CD4-positive, alpha-beta T cell treated with Interleukin-4 for 4 hours (primary cell): Measurements from ENCODE around the gene B4GALNT1.
"Not testable (repeated sequence)": the region's sequence is repeated elsewhere in the genome, so short reads cannot be mapped to it uniquely, and the experiment has no call there.

Source experiments
- DNase-seq: peaks from one replicate; pipeline ENCODE4 v3.0.0-alpha.2; 2020

Gene B4GALNT1

DNA sequence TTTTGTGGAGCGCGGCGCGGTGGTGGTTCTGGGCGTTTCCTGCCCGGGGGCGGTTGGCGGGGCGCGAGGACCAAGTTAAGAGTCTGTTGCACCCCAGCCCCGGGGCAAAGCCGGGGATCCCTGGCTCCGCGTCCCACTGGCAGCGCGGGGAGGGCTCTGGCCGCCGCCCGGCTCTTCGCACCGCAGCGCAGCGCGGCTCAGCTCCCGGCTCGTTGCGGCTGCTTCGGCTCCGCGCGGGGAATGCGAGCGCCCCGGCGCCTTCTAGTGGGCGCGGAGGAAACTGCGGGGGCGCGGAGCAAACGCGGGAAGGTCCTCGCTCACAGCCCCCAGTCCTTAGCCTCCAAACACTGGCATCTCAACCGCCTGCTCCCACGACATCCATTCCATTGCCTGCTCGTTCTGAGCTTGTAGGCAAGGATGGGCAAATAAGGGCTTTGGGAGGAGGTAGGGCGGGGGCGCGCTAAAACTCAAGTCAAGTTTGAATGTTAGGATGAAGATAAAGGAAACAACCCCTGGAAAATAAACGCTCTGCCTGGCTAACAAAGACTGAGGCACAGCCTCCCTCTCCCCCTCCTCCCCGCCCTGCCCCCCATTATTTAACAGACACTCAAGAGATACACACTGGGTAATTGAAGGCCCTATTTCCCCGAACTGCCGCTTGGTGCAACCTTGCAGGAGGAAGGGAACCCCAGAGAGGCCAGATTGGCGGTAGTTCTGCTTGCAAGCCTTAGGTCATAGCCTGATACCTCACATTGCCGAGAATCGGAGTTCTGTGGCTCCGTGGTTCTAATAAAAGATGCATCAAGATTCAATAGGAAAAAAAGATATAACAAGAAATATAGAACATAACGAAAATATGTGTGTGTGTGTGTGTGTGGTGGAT, at the start of gene B4GALNT1:
B4GALNT1 (minus strand) TSS at position 244 of the 883 bp plus-strand sequence. CDS start 1,069 bp downstream, outside the sequence.
- peak; percentile 50 for DNase-seq

DNA sequence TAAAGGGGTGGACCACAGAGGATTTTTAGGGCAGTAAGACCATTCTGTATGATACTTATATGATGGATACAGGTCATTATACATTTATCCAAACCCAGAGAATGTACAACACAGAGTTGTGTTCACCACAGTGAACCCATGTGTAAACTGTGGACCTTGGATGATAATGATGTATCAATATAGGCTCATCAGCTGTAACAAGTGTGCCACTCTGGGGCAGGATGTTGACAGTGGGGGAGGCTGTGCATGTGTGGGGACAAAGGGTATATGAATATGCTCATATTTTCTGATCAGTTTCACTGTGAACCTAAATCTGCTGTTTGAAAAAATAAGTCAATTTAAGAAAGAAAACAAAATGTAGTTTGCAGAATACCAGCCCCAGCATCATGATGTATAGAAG, 46.7 kb upstream of the B4GALNT1 start:
- DNase-seq = no peak

DNA sequence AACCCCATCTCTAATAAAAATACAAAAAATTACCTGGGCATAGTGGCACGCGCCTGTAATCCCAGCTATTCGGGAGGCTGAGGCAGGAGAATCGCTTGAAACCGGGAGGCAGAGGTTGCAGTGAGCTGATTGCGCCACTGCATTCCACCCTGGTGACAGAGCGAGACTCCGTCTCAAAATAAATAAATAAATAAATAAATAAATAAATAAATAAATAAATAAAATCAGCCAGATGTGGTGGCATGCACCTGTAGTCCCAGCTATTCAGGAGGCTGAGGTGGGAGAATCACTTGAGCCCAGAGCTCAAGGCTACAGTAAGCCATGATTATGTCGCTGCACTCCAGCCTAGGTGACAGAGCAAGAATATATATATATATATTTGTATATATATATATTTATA, 44.9 kb upstream of the B4GALNT1 start:
- not testable (repeated sequence) for DNase-seq

DNA sequence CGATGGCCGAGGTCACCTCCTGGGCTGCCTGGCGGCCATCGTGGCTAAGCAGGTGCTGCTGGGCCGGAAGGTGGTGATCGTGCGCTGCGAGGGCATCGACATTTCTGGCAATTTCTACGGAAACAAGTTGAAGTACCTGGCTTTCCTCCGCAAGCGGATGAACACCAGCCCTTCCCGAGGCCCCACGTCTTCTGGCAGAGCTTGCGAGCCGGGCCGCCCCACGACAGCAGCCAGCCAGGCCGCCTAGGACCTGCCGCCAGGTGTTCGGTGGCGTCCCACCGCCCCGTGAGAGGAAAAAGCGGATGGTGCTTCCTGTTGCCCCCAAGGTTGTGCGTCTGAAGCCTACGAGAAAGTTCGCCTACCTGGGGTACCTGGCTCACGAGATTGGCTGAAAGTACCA, 41.7 kb upstream of the B4GALNT1 start:
- no peak for DNase-seq

DNA sequence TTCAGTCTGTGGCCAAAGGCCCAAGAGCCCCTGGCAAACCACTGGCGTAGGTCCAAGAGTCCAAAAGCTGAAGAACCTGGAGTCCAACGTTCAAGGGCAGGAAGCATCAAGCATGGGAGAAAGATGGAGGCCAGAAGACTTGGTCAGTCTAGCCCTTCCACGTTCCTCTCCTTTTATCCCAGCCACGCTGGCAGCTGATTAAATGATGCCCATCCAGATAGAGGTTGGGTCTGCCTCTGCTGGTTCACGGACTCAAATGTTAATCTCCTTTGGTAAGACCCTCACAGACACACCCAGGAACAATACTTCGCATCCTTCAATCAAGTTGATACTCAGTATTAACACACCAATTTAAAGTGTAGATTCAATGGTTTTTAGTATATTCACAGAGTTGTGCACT, 39.8 kb upstream of the B4GALNT1 start:
- no peak for DNase-seq

DNA sequence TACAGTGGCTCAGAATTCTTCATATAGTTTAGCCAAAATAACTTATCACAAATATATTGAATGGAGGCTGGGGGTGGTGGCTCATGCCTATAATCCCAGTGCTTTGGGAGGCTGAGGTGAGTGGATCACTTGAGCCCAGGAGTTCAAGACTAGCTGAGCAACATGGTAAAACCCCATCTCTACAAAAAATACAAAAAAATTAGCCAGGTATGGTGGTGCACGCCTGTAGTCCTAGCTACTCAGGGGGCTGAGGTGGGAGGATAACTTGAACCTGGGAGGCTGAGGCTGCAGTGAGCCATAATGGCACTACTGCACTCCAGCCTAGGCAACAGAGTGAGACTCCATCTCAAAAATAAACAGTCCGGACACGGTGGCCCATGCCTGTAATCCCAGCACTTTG, 38.8 kb upstream of the B4GALNT1 start:
- DNase-seq = not testable (repeated sequence)

DNA sequence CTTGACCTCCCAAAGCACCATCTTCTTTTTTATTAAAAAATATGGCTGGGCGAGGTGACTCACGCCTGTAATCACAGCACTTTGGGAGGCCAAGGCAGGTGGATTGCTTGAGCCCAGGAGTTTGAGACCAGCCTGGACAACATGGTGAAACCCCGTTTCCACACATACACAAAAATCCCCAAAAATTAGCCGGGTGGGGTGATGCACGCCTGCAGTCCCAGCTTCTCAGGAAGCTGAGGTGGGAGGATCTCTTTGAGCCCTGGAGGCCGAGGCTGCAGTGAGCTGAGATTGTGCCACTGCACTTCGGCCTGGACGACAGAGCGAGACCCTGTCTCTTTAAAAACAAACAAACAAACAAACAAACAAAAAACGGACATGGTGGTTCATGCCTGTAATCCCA, 36.7 kb upstream of the B4GALNT1 start:
- not testable (repeated sequence) for DNase-seq

DNA sequence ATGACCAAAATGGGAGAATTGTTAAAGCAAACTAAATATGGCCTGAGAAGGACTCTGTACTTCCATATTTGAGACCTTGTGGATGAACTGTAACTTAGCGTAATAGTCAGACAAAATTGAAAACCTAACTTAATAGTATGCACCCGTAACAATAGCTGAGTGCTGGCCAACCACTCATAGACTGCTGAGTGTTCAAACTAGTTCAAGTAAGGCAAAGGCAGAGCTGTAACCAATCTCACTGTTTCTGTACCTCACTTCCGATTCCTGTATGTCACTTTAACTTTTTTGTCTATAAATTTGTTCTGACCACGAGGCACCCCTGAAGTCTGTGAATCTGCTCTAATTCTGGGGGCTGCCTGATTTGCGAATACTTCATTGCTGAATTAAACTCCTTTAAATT, 33.9 kb upstream of the B4GALNT1 start:
- no peak for DNase-seq

DNA sequence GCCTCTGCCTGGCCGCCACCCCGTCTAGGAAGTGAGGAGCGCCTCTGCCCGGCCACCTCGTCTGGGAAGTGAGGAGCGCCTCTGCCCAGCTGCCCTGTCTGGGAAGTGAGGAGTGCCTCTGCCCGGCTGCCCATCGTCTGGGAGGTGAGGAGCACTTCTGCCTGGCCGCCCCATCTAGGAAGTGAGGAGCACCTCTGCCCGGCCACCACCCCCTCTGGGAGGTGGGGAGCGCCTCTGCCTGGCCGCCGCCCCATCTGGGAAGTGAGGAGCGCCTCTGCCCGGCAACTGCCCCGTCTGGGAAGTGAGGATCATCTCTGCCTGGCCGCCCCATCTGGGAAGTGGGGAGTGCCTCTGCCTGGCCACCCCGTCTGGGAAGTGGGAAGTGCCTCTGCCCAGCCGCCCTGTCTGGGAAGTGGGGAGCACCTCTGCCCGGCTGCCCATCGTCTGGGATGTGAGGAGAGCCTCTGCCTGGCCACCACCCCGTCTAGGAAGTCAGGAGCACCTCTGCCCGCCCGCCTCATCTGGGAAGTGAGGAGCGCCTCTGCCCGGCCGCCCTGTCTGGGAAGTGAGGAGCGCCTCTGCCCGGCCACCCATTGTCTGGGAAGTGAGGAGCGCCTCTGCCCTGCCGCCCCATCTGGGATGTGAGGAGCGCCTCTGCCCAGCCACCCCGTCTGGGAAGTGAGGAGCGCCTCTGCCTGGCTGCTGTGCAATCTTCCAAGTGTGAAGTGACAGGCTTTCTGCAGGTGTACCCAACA, 32.2 kb upstream of the B4GALNT1 start:
- DNase-seq = not testable (repeated sequence)

DNA sequence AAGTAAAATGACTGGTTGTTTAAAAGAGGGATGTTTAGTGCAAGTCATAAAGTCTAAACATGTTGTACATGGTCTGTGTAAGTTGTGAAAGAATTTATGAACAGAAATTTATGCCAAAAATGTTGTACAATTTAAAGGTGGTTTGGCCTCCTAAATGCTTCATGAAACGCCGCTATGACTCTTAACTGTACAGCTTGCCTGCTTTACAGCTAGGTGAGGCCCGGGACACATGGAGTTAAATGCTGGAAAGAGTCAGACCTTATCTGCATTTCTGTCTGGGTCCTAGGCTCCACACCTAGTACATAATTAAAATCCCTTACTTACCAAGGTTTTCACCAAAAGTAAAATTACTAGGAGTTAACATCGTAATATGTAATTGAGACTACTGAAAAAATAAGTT, 28.4 kb upstream of the B4GALNT1 start:
- DNase-seq = no peak

DNA sequence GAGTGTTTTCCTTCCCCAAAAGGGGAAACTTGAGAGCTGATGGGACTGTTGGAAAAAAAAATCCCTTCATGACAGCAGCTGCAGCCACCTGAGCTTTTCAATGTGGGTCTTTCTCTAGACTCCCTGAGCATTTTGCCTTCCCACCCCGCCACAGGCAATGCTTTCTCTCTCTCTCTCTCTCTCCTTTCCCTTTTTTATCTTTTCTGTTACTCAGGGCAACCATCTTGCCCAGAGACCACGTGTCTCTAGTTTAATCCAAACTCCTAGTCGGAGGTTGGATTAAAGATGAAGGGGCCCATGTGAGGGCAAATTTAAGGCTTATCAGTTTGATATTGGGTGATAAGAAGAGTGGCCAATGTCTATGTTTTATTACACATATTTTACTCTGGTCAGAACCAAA, 25.9 kb upstream of the B4GALNT1 start:
- no peak for DNase-seq

DNA sequence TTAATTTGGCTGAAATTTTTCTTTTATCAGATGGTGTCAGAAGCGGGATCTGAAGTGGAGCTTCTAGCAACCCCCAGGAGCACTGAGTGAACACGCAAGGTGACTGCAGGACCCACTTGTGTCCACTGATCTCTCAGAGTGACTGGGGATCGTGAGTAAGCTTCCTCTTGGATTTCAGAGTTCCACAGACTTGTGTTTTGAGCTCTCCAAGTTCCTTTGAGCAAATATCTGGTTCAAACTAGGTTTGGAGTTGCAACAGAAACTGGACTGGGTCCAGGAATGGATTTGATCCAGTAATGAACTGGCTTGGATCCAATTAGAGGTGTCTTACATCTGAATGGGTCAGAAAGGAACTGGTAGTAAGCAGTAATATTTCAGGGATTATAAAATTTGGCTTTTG, 24.7 kb upstream of the B4GALNT1 start:
- no peak for DNase-seq

DNA sequence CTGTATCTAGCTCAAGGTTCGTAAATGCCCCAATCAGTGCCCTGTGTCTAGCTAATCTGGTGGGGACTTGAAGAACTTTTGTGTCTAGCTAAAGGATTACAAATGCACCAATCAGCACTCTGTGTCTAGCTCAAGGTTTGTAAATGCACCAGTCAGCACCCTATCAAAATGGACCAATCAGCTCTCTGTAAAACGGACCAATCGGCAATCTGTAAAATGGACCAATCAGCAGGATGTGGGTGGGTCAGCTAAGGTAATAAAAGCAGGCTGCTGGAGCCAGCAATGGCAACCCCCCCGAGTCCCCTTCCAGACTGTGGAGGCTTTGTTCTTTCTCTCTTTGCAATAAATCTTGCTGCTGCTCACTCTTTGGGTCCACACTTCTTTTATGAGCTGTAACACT, 23.4 kb upstream of the B4GALNT1 start:
- not testable (repeated sequence) for DNase-seq

DNA sequence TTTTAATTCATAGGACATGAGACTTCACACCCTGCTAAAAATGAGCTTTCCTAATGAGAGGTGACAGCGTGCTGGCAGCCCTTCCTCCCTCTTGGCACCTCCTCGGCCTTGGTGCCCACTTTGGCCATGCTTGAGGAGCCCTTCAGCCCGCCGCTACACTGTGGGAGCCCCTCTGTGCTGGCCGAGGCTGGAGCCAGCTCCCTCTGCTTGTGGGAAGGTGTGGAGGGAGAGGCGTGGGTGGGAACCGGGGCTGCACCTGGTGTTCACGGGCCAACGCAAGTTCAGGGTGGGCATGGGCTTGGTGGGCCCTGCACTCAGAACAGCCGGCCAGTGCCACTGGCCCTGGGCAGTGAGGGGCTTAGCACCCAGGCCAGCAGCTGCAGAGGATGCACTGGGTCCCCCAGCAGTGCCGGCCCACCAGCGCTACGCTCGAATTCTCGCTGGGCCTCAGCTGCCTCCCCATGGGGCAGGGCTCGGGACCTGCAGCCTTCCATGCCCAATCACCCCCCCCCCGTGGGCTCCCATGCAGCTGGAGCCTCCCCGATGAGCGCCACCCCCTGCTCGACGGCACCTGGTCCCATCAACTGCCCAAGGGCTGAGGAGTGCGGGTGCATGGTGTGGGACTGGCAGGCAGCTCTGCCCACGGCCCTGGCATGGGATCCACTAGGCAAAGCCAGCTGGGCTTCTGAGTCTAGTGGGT, 22.7 kb upstream of the B4GALNT1 start:
- DNase-seq = no peak

DNA sequence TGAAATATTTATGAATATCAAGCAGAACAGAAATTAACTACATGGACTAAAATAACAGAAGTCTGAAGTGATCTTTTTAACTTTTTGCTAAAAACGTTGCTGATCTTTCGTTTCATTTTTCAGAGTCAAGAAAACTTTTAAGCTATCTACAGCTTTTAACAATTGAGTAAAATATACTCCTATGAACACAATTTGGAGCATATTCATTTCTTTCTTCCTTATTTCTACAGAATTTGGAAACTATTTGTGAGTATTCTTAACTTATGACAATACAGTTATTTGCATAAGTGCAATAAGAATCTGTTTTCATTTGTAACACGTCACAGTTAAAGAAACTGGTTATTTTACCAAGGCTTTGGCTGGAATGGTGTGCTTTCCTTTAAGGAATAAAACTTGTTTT, 21.0 kb upstream of the B4GALNT1 start:
- no peak for DNase-seq

DNA sequence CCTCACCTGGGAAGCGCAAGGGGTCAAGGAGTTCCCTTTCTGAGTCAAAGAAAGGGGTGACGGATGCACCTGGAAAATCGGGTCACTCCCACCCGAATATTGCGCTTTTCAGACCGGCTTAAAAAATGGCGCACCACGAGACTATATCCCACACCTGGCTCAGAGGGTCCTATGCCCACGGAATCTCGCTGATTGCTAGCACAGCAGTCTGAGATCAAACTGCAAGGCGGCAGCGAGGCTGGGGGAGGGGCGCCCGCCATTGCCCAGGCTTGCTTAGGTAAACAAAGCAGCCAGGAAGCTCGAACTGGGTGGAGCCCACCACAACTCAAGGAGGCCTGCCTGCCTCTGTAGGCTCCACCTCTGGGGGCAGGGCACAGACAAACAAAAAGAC, 13.7 kb upstream of the B4GALNT1 start:
- DNase-seq = not testable (repeated sequence)

DNA sequence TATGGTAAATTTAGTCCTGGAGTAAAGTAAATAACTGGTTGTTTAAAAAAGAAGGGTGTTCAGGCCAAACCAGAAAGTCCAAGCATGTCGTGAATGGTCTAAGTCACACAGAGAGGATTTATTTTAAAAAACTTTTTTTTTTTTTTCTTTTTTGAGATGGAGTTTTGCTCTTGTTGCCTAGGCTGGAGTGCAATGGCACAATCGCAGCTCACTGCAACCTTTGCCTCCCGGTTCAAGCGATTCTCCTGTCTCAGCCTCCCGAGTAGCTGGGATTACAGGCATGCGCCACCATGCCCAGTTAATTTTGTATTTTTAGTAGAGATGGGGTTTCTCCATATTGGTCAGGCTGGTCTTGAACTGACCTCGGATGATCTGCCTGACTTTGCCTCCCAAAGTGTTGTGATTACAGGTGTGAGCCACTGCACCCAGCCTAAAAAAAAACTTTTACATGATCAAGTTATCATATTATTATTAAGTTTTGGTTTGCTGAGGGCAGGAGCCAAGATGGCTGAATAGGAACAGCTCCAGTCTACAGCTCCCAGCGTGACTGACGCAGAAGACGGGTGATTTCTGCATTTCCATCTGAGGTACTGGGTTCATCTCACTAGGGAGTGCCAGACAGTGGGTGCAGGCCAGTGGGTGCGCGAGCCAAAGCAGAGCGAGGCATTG, 13.1 kb upstream of the B4GALNT1 start:
- DNase-seq = not testable (repeated sequence)

DNA sequence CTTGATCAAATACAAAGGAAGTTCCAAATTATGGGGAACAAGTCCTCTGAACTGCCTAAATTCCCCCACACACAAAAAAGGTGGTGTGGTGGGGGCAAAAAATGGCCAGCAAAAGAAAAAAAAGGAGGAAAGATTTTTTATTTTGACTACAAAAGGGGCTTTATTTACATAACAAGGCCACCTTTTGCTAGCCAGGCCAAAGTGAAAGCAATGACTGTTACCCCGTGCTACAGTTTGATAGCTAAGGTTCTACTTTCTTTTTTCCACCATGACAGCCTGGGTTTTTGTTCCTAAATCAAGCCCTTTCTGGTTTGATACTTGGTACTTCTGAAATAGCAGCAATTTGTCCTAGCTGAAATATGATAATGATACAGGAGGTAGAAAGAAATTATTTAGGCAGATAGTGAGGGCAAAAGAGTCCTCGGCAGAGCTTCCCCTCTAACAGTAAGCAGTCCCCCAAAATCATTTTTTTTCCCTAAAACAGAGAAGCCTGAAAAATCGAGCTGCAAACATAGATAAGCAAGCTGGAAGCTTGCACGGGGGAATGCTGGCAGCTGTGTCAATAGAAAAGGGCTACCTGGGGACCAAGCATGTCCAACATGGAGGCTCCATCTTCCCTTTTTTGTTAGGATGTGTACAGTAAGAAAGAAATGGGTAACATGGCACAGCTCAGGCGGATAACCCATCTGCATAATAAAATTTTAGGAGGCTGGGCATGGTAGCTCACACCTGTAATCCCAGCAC, 8.9 kb upstream of the B4GALNT1 start:
- no peak for DNase-seq

DNA sequence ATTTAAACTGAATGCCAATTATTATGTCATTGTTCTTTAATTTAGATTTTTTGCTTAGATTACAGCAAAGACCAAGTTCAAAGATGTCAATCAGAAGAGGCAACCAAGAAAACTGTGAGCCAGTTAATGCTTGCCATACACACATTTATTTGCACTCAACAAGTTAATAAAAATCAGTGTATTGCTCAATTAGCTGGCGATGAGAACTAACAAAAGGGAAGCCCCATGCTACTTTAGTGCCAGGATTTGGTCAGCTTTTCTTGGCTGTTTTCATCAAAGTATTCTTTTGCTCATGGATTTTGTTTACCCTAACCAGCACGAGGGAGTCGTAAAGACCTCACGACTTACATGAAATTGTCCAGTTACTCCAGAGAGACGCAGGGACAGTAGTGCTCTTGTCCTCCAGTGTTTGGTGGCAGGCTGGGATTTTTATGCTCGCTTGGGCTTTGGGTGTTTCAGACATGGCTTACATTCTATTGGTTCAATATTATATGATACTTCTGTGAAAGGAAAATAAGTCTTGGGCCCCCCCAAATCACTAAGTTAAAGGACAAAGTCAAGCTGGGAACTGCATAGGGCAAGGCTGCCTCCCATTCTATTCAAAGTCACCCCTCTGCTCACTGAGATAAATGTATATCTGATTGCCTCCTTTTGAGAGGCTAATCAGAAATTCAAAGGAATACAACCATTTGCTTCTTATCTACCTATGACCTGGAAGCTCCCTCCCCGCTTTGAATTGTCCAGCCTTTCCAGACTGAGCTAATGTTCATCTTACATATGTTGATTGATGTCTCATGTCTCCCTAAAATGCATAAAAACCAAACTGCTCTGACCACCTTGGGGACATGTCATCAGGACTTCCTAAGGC, 7.4 kb upstream of the B4GALNT1 start:
- DNase-seq = no peak

DNA sequence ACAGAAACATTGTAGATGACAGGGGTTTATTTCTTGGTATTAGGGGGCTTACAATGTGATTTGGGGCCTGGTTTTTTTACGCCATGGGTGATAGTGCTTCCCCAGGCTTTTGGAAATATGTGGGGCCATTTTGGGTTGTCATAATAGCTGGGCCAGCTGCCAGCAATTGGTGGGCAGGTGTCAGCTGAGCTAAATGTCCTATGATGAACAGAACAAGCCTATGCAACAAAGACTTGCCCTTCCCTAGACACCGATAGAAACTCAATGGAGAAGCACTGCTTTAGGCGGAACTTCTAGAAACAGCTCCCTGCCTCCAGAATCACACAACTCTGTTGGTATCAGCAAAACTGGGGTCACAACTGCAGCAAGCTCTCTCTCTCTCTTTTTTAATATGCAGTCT, 5.1 kb upstream of the B4GALNT1 start:
- DNase-seq = no peak

DNA sequence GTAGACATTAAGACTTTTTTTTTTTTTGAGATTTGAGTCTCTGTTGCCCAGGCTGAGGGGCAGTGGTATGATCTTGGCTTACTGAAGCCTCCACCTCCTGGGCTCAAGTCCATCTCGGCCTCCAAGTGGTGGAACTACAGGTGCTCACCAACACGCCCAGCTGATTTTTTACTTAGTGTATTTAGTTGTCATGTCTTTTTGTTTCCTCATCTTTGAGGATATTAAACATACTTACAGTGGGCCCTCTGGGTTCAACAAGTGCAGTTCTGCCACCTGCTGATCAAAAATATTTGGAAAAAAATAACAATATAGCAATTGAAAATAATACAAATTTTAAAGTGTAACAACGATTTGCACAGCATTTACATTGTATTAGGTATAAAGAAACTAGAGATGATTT, 4.4 kb upstream of the B4GALNT1 start:
- no peak for DNase-seq
